ENCODE results near the gene CFAP157. TPM values are rescaled to one million over a fixed set of nuclear protein-coding genes. Genes with fewer than 3 reads are reported as not detected.

CFAP157 gene
- total RNA-seq, 1 donor from 2014 or later: not detected

- TF ChIP-seq, protein P1, sequence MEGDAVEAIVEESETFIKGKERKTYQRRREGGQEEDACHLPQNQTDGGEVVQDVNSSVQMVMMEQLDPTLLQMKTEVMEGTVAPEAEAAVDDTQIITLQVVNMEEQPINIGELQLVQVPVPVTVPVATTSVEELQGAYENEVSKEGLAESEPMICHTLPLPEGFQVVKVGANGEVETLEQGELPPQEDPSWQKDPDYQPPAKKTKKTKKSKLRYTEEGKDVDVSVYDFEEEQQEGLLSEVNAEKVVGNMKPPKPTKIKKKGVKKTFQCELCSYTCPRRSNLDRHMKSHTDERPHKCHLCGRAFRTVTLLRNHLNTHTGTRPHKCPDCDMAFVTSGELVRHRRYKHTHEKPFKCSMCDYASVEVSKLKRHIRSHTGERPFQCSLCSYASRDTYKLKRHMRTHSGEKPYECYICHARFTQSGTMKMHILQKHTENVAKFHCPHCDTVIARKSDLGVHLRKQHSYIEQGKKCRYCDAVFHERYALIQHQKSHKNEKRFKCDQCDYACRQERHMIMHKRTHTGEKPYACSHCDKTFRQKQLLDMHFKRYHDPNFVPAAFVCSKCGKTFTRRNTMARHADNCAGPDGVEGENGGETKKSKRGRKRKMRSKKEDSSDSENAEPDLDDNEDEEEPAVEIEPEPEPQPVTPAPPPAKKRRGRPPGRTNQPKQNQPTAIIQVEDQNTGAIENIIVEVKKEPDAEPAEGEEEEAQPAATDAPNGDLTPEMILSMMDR (IDR thresholded peaks at IDR 0.05): no peak
- CTCF ChIA-PET: no interaction called here
- intact Hi-C loops (cut with micrococcal nuclease): no loop called here
- Mint-ChIP-seq H3K4me3 (no peak overlapping the region), H3K4me1 (no peaks in the 10 kb centered on the region), H3K9me3 (no peaks in the 10 kb centered on the region), H3K36me3 (ENCODE audit: low read depth) (peaks cover 84% of the 10 kb centered on the region), H3K27ac (no peak overlapping the region), H3K27me3 (no peaks in the 10 kb centered on the region)
- DNase-seq: no peak
- ATAC-seq (ENCODE audit: low read depth): no peak
- POLR2A ChIA-PET: no interaction called here
These were observed 42.5 kb downstream of the CFAP157 start for GRCh38 chr9:127749090-127749787.

DNA sequence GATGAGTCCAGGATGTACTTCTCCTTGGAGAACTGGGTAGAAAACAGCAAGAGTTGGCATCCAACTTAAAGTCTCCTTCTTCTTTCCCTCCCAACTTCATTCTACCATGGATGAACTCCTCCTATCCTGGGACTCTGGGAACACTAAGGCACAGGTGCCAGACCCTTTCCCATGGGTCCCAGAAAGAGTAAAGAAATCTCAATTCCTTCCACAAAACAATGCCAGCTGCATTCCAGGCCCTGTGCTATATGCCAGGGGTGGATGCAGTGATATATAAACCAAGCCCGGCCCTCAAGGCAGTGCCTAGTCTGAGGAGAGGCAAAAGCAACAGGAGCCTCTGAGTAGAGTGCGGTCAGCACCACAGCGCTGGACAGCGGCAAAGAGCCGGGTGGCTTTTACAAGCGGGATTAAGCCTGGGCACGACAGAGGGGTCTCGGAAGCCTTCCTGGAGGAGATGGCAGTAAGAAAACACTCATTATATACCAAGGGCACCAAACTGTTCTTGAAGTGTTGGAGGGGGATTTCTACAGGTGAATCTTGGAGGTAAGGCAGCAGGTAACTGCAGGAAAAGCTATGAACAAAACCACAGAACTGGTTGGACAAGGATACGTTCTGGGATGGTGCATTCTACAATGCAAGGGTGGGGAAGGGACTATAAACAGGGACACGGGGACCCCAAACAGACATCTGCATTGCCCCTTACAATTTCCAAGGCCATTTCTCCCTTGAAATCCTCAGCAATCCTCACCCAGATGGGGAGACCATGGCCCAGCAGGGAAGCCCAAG is 44.7 kb downstream of the CFAP157 start:
- TF ChIP-seq, protein P1 (IDR thresholded peaks at IDR 0.05): no peak
- H3K4me1 Mint-ChIP-seq: no peaks in the 10 kb centered on the region
- ChIA-PET CTCF (no interaction called here), POLR2A (no interaction called here)
- no peaks in the 10 kb centered on the region for H3K9me3 Mint-ChIP-seq
- peak overlapping the region; percentile 41 for H3K27ac Mint-ChIP-seq
- DNase-seq (no peak), ATAC-seq (ENCODE audit: low read depth) (no peak)
- intact Hi-C loops (cut with micrococcal nuclease): loop anchor here (2.0 kb wide), 1 partner anchor 19 kb away; no protein-coding TSS in a partner anchor
- peaks cover 65% of the 10 kb centered on the region for H3K36me3 Mint-ChIP-seq (ENCODE audit: low read depth)
- H3K4me3 Mint-ChIP-seq: no peak overlapping the region
- no peaks in the 10 kb centered on the region for H3K27me3 Mint-ChIP-seq

- Mint-ChIP-seq H3K36me3 (ENCODE audit: low read depth) (peaks cover 48% of the 10 kb centered on the region), H3K4me1 (no peaks in the 10 kb centered on the region), H3K9me3 (no peaks in the 10 kb centered on the region), H3K27me3 (no peaks in the 10 kb centered on the region), H3K27ac (no peak overlapping the region), H3K4me3 (no peak overlapping the region)
- TF ChIP-seq, protein P1 (IDR thresholded peaks at IDR 0.05): no peak
- ATAC-seq (ENCODE audit: low read depth) (no peak), DNase-seq (no peak)
- intact Hi-C loops (cut with micrococcal nuclease): loop anchor here (2.0 kb wide), 1 partner anchor 18 kb away; no protein-coding TSS in a partner anchor
- ChIA-PET CTCF (no interaction called here), POLR2A (no interaction called here)
These were observed 46.4 kb downstream of the CFAP157 start for GRCh38 chr9:127753148-127753547.

GRCh38 chr9:127753622-127754021 is 46.8 kb downstream of the CFAP157 start:
- Mint-ChIP-seq H3K9me3 (no peaks in the 10 kb centered on the region), H3K27ac (no peak overlapping the region), H3K4me1 (no peaks in the 10 kb centered on the region), H3K27me3 (no peaks in the 10 kb centered on the region), H3K4me3 (no peak overlapping the region), H3K36me3 (ENCODE audit: low read depth) (peaks cover 46% of the 10 kb centered on the region)
- POLR2A ChIA-PET: no interaction called here
- ATAC-seq (ENCODE audit: low read depth) (no peak), DNase-seq (no peak)
- CTCF ChIA-PET: no interaction called here
- intact Hi-C loops (cut with micrococcal nuclease): loop anchor here (2.0 kb wide), 1 partner anchor 17 kb away; no protein-coding TSS in a partner anchor
- TF ChIP-seq, protein P1 (IDR thresholded peaks at IDR 0.05): no peak

Data from activated B cell treated with CpG ODN at 0.5 μM for 24 hours (primary cell).